Measurements from ENCODE around the gene EXD2.

DNA sequence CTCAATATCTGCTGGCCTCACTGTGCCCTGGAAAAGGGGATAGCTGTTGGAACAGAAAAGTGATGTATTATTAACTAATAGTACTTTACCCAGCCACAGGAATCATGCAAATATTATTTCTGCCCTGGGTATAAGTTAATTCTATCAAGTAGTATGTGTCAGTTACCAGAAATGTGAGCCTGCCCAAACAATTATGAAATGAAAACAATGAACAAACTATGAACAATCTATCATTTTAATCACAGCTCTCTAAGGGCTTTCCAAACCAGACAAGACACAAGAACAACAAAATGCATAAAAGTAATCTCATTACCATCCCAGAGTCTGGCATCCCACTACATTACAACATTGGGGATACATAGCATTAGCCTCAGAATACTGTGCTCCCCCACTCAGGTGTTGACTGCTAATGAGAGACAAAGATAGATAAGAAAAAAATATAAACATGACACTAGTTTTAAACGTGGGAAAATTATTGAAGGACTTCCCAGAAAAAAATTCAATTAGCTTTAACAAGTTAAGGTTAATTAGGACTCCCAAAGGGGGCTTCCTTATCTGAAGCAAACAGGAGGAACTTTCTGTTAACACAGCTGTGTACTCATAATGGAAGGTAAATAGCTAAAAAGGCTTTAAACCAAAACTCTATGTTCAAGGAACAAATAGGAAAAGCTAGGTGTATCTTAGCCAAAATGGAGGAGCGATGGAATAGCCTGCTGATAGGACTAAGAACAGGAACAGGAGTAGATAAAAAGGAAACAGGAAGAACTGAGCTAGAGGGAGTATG, 41.6 kb upstream of the EXD2 start:
- TF ChIP-seq GATA3 (IDR thresholded peaks at IDR 0.05; ENCODE audit: low read depth, low read length) (no peak), GATA2 (IDR thresholded peaks at IDR 0.05; ENCODE audit: low read depth, low read length) (no peak)
